Activated naive CD8-positive, alpha-beta T cell treated with anti-CD3 and anti-CD28 coated beads for 36 hours (primary cell): ENCODE data around the gene HECW1. TPM values are rescaled to one million over a fixed set of nuclear protein-coding genes. Genes with fewer than 3 reads are reported as not detected.
"Not testable (repeated sequence)": the region's sequence is repeated elsewhere in the genome, so short reads cannot be mapped to it uniquely, and the experiment has no call there.

Source experiments
- DNase-seq: peaks from one replicate; pipeline ENCODE4 v3.0.0; 2021
- H3K27ac Mint-ChIP-seq: one replicate; pipeline ENCODE4 v1.8.0; 2022; ENCODE audit warnings: mild to moderate bottlenecking, moderate library complexity, mixed read lengths
- H3K27me3 Mint-ChIP-seq: one replicate; pipeline ENCODE4 v1.8.0; 2022; ENCODE audit warnings: mild to moderate bottlenecking, mixed read lengths
- H3K36me3 Mint-ChIP-seq: one replicate; pipeline ENCODE4 v1.8.0; 2021; ENCODE audit warnings: mild to moderate bottlenecking, mixed read lengths
- H3K4me1 Mint-ChIP-seq: one replicate; pipeline ENCODE4 v1.8.0; 2021; ENCODE audit warnings: mixed read lengths
- H3K4me3 Mint-ChIP-seq: one replicate; pipeline ENCODE4 v1.8.0; 2022; ENCODE audit warnings: mild to moderate bottlenecking, moderate library complexity, mixed read lengths
- H3K9me3 Mint-ChIP-seq: one replicate; pipeline ENCODE4 v1.8.0; 2022; ENCODE audit warnings: mixed read lengths
- total RNA-seq, 2 experiments: library from RNA; stranded (reverse); gene quantifications; one replicate each; pipeline ENCODE4 v1.2.3, GENCODE V29; 2021

The HECW1 gene
- total RNA-seq, 2 experiments from 2014 or later = not detected

DNA sequence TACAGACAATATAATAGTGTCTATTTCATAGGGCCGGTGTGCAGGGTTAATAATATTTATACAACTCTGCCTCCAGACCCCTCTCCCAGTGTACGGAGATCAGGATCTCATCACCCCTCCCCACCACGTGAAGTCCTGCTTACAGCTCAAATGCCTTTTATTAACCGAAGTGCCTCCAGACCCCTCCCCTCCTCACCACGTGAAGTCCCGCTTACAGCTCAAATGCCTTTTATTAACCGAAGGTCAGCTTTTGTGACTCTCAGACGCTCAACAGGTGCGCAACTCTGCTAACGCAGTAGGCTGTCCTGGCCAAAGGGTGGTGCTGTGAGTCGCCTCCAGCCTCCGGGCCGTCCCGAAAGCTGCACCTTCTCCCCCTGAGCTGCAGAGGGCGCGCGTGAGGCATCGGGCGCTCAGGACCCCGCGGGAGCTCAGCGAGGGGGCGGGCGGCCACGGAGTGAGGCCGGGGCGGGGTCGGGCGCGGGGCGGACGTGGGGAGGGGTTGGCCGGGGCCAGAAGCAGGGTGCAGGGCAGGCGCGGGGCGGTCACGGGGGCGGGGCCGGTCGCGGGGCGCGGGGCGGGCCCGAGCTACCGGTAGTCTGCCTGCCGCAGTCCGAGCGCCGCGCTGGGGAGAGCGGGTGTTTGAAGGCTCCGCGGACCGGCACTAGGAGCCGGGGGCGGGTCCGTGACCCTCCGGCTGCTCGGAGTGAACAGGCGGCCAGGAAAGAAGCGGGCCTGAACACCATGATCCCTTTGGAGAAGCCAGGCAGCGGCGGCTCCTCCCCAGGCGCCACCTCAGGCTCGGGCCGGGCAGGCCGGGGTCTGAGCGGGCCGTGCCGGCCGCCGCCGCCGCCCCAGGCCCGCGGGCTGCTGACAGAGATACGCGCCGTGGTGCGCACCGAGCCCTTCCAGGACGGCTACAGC, 470.3 kb downstream of the HECW1 start, which contains the start of gene STK17A:
Gene STK17A (plus strand): TSS at position 606 of the 921 bp plus-strand sequence. CDS start 136 bp downstream, at position 742.
- Mint-ChIP-seq H3K9me3 (no peaks in the 10 kb centered on the region), H3K4me3 (peak within 1 kb of the TSS; percentile 92), H3K36me3 (peaks cover 10% of the 10 kb centered on the region), H3K4me1 (peaks cover 27% of the 10 kb centered on the region), H3K27me3 (peaks cover 8% of the 10 kb centered on the region), H3K27ac (peak within 1 kb of the TSS; percentile 96)
- DNase-seq = peak; percentile 95

DNA sequence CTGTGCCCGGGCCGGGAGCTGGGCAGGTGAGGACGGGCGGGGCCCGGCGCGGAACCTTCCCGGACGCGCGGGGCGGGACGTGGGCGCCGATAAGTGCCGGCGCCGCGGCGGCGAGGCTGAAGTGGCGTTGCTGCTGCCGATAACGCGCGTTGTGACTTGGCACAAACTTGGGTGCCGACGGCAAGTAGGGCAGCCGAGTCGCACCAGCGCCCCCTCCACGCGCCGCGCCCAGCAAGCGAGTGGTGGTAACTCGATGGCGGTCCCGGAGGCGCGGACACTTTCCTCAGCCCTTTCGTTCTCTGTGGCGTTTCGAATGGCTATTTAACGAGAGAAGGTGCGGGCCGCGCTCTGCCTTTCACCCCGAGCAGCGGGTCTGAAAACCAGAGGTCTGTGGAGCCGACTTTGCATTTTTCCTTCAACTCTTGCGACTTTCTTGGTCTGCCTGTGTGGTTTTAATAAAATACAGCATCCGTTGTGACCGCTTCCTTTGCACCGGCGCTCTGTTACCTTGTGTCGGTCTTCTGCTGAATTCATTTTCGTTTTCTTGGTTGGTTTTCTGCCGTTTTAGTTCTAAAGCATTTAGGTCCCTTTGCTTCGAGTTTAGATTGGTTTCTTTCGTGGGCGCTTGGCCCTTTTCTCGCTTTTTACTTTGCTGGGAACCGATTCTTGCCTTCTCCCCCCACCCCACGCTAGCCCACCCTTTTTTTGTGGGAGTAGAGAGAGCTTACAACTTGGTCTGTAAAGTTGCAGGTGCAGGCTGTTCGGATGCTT, 471.2 kb downstream of the HECW1 start:
- DNase-seq = peak; percentile 65
- no peaks in the 10 kb centered on the region for H3K9me3 Mint-ChIP-seq
- peaks cover 11% of the 10 kb centered on the region for H3K36me3 Mint-ChIP-seq
- H3K4me3 Mint-ChIP-seq = peak overlapping the region; percentile 92
- H3K27ac Mint-ChIP-seq = peak overlapping the region; percentile 96
- H3K4me1 Mint-ChIP-seq = peaks cover 33% of the 10 kb centered on the region
- H3K27me3 Mint-ChIP-seq = peaks cover 8% of the 10 kb centered on the region

DNA sequence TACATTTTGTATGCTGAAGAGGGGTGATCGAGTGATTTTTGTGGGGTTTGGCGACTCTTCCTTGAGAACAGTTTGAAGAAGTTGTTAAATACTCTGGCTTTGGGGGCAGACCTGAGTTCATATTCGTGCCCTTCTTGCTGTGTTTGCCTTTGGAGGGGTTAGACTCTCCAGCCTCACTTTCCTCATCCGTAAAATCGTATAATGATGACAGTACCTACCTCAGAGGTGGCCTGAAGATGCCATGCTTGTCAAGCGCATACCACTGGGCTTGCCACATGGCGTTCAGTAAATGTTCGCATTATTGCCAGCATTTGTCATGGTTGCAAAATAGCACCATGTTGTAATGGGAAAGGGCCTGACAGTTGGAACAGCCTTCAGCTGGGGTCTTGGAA, 471.7 kb downstream of the HECW1 start:
- peak overlapping the region; percentile 96 for H3K27ac Mint-ChIP-seq
- DNase-seq = no peak
- peaks cover 14% of the 10 kb centered on the region for H3K36me3 Mint-ChIP-seq
- peak overlapping the region; percentile 92 for H3K4me3 Mint-ChIP-seq
- H3K27me3 Mint-ChIP-seq = peaks cover 8% of the 10 kb centered on the region
- peaks cover 37% of the 10 kb centered on the region for H3K4me1 Mint-ChIP-seq
- H3K9me3 Mint-ChIP-seq = no peaks in the 10 kb centered on the region

DNA sequence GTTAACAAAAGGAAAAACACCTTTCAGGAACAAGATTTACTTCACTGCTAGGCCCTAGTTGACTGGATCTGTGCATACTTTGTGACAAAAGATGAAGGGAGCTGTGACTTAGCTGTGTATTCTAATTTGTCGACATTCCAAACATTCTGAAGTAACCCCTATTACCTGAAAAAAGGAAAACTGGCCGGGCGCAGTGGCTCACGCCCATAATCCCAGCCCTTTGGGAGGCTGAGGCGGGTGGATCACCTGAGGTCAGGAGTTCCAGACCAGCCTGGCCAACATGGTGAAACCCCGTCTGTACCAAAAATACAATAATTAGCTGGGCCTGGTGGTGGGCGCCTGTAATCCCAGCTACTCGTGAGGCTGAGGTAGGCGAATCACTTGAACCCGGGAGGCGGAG, 472.3 kb downstream of the HECW1 start:
- Mint-ChIP-seq H3K4me1 (peaks cover 42% of the 10 kb centered on the region), H3K36me3 (peaks cover 17% of the 10 kb centered on the region), H3K4me3 (peak overlapping the region; percentile 92), H3K27ac (peak overlapping the region; percentile 96)
- not testable (repeated sequence) for DNase-seq, H3K9me3 Mint-ChIP-seq, H3K27me3 Mint-ChIP-seq

- no peak for DNase-seq
- H3K4me1 Mint-ChIP-seq = peaks cover 50% of the 10 kb centered on the region
- H3K27me3 Mint-ChIP-seq = peaks cover 8% of the 10 kb centered on the region
- H3K9me3 Mint-ChIP-seq = no peaks in the 10 kb centered on the region
- H3K27ac Mint-ChIP-seq = peak overlapping the region; percentile 96
- H3K36me3 Mint-ChIP-seq = peaks cover 21% of the 10 kb centered on the region
- H3K4me3 Mint-ChIP-seq = peak overlapping the region; percentile 92
Observed at GRCh38 chr7:43585562-43585961, 473.1 kb downstream of the HECW1 start.

DNA sequence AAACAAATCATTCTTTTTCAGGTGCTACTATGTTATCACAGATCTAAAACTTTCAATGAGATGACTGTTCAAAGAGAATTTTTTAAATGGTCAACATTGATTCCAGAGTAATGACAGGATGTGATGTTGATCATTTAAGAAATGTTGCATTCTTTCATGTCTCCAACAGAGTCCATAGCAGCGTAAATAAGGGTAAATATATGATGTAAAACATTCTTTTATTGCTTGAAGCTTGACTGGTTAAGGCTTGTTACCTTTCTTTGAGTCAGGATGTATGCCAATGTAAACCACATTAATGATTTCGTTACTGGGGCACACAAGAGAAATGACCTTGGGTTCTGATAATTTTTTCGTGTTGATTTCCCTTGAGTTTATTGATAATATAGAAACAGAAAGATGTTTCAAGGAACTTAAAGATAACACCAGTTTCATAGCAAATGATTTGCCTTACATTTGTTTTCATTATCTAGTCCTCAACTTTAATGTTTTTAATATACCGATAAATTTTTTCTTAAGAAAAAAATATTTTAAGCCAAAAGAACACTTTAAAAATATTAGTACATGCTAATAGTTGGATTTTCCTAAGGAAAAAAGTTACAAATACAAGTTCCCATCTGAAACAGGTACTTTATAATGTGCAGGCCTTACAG, 473.9 kb downstream of the HECW1 start:
- peaks cover 54% of the 10 kb centered on the region for H3K4me1 Mint-ChIP-seq
- no peak for DNase-seq
- H3K4me3 Mint-ChIP-seq = peak overlapping the region; percentile 92
- H3K9me3 Mint-ChIP-seq = no peaks in the 10 kb centered on the region
- H3K27me3 Mint-ChIP-seq = peaks cover 8% of the 10 kb centered on the region
- peaks cover 21% of the 10 kb centered on the region for H3K36me3 Mint-ChIP-seq
- H3K27ac Mint-ChIP-seq = peak overlapping the region; percentile 96

GRCh38 chr7:43588477-43589132, 476.2 kb downstream of the HECW1 start:
- Mint-ChIP-seq H3K36me3 (peaks cover 32% of the 10 kb centered on the region), H3K27me3 (no peaks in the 10 kb centered on the region), H3K27ac (peak overlapping the region; percentile 85), H3K4me1 (peaks cover 63% of the 10 kb centered on the region), H3K4me3 (peak overlapping the region; percentile 64), H3K9me3 (no peaks in the 10 kb centered on the region)
- no peak for DNase-seq

DNA sequence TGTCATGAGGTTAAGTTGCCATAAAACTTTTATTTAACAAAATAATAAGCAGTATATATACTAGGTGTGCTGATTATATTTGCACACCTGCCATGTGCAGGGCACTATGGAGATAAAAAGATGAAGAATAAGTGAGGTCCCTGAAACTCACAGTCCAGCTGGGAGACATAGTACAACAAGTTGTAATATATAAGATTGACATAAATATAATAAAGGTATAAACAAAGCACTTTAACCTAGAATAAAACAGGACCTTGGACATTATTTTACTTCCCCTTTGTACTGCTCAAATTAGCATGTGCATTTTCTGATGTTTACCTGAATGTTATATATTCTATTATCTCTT, 476.7 kb downstream of the HECW1 start:
- peak overlapping the region; percentile 85 for H3K27ac Mint-ChIP-seq
- peaks cover 32% of the 10 kb centered on the region for H3K36me3 Mint-ChIP-seq
- no peak for DNase-seq
- no peaks in the 10 kb centered on the region for H3K9me3 Mint-ChIP-seq
- peak overlapping the region; percentile 59 for H3K4me3 Mint-ChIP-seq
- peaks cover 68% of the 10 kb centered on the region for H3K4me1 Mint-ChIP-seq
- no peaks in the 10 kb centered on the region for H3K27me3 Mint-ChIP-seq

- peaks cover 32% of the 10 kb centered on the region for H3K36me3 Mint-ChIP-seq
- no peaks in the 10 kb centered on the region for H3K27me3 Mint-ChIP-seq
- H3K4me3 Mint-ChIP-seq = peak overlapping the region; percentile 59
- no peak for DNase-seq
- H3K9me3 Mint-ChIP-seq = no peaks in the 10 kb centered on the region
- H3K27ac Mint-ChIP-seq = peak overlapping the region; percentile 82
- H3K4me1 Mint-ChIP-seq = peaks cover 74% of the 10 kb centered on the region
Observed at GRCh38 chr7:43589728-43590127, 477.3 kb downstream of the HECW1 start.

- Mint-ChIP-seq H3K27me3 (no peaks in the 10 kb centered on the region), H3K36me3 (peaks cover 26% of the 10 kb centered on the region), H3K9me3 (no peaks in the 10 kb centered on the region), H3K4me1 (peaks cover 76% of the 10 kb centered on the region), H3K4me3 (peak overlapping the region; percentile 59), H3K27ac (peak overlapping the region; percentile 86)
- peak; percentile 59 for DNase-seq
Observed at GRCh38 chr7:43590862-43591557, 478.6 kb downstream of the HECW1 start.

- no peaks in the 10 kb centered on the region for H3K27me3 Mint-ChIP-seq
- peaks cover 24% of the 10 kb centered on the region for H3K36me3 Mint-ChIP-seq
- DNase-seq = no peak
- H3K4me1 Mint-ChIP-seq = peaks cover 77% of the 10 kb centered on the region
- peak overlapping the region; percentile 86 for H3K27ac Mint-ChIP-seq
- peak overlapping the region; percentile 58 for H3K4me3 Mint-ChIP-seq
- no peaks in the 10 kb centered on the region for H3K9me3 Mint-ChIP-seq
Observed at GRCh38 chr7:43591558-43592180, 479.2 kb downstream of the HECW1 start.

DNA sequence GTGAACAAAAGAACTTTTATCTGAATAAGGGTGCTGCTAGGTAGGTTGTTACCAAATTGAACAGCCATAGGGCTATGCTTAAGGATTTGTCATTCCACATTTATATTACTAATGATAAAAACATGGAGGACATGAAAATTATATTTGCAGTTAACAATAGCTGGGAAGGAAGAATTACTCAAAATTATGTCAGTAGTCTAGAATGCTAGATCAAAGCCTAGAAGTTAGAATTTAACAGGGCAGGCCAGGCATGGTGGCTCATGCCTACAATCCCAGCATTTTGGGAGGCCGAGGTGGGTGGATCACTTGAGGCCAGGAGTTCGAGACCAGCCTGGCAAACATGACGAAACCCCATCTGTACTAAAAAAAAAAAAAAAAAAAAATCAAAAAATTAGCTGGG, 479.9 kb downstream of the HECW1 start:
- no peaks in the 10 kb centered on the region for H3K27me3 Mint-ChIP-seq
- H3K4me1 Mint-ChIP-seq = peaks cover 76% of the 10 kb centered on the region
- H3K27ac Mint-ChIP-seq = peak overlapping the region; percentile 86
- peaks cover 26% of the 10 kb centered on the region for H3K36me3 Mint-ChIP-seq
- DNase-seq = no peak
- H3K4me3 Mint-ChIP-seq = peak overlapping the region; percentile 56
- H3K9me3 Mint-ChIP-seq = no peaks in the 10 kb centered on the region

DNA sequence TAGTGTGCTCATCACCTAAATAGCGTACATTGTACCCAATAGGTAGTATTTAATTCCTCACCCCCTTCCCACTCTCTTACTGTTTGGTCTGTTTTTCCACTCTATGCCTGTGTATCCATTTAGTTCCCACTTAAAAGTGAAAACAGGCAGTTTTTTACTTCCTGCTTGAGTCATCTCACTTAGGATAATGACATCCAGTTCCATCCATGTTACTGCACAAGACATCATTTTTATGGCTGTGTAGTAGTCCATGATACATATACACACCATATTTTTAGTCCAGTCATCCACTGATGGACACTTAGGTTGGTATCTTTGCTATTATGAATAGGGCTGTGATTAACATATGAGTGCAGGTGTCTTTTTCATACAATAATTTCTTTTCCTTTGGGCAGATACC, 480.6 kb downstream of the HECW1 start:
- Mint-ChIP-seq H3K36me3 (peaks cover 27% of the 10 kb centered on the region), H3K4me1 (peaks cover 75% of the 10 kb centered on the region), H3K9me3 (no peaks in the 10 kb centered on the region), H3K27me3 (no peaks in the 10 kb centered on the region), H3K27ac (peak overlapping the region; percentile 83), H3K4me3 (peak overlapping the region; percentile 36)
- no peak for DNase-seq

DNA sequence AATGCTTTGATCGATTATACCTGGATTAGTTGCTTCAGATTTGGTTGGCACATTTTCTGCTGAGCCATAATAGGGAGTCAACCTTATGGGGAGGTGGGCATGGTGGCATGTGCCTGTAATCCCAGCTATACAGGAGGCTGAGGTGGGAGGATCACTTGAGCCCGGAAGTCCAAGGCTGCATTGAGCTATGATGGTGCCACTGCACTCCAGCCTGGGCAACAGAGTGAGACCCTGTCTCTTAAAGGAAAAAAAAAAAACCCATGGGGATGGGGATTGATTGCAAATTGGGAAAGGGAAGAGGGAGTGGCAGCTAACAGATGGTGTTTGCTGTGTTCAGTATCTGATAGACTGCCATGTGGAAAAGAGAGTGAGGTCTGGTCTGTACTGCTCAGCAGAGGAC, 481.6 kb downstream of the HECW1 start:
- Mint-ChIP-seq H3K4me1 (peaks cover 75% of the 10 kb centered on the region), H3K4me3 (peak overlapping the region; percentile 38), H3K27ac (peak overlapping the region; percentile 83), H3K9me3 (no peaks in the 10 kb centered on the region), H3K36me3 (peaks cover 33% of the 10 kb centered on the region), H3K27me3 (no peaks in the 10 kb centered on the region)
- no peak for DNase-seq
